ENCODE data around the gene RAB40C.

- no peak for TF ChIP-seq PATZ1 (CRISPR knock-in tag; IDR thresholded peaks at IDR 0.05; ENCODE audit: borderline replicate concordance)
- no peak for TF ChIP-seq ZNF8 (CRISPR knock-in tag; IDR thresholded peaks at IDR 0.05)
- no peak for TF ChIP-seq CREB5 (CRISPR knock-in tag; IDR thresholded peaks at IDR 0.05; ENCODE audit: low read depth)
- TF ChIP-seq CSDC2 (CRISPR knock-in tag; IDR thresholded peaks at IDR 0.05): no peak
- TF ChIP-seq CSRNP3 (CRISPR knock-in tag; IDR thresholded peaks at IDR 0.05): no peak
- no peak for TF ChIP-seq POU6F1 (CRISPR knock-in tag; IDR thresholded peaks at IDR 0.05; ENCODE audit: borderline replicate concordance, low read depth)
- TF ChIP-seq TCF4 (CRISPR knock-in tag; IDR thresholded peaks at IDR 0.05; ENCODE audit: borderline replicate concordance): no peak
- no peak for TF ChIP-seq ARNTL (CRISPR knock-in tag; IDR thresholded peaks at IDR 0.05; ENCODE audit: borderline replicate concordance, low read depth)
- TF ChIP-seq ZNF565 (CRISPR knock-in tag; conservative IDR thresholded peaks at IDR 0.05; ENCODE audit: low read depth): no peak
- no peak for TF ChIP-seq ZFP3 (CRISPR knock-in tag; IDR thresholded peaks at IDR 0.05)
These were observed 13.6 kb upstream of the RAB40C start for GRCh38 chr16:576197-576822.
